Measurements from ENCODE around the gene C2CD2.

GRCh38 chr21:41878831-41879189 lies 75.0 kb downstream of the C2CD2 start:
- no peak for TF ChIP-seq CTCF (conservative IDR thresholded peaks at IDR 0.05; ENCODE audit: low read length)
- TF ChIP-seq EZH2phosphoT487 (IDR thresholded peaks at IDR 0.05; ENCODE audit: borderline replicate concordance) = no peak
